Endometrial microvascular endothelial cells (primary cell): ENCODE results near the gene UGT1A6. TPM values are rescaled to one million over a fixed set of nuclear protein-coding genes. Genes with fewer than 3 reads are reported as not detected.

ENCODE experiments used
- in situ Hi-C: cut with HindIII; loops from 2 replicates; pipeline ENCODE4 v1.10.0; 2017; ENCODE audit warnings: low sequenced_read_pairs, low pct_unique_long_range_greater_than_20kb; ENCODE audit errors: inconsistent ontology term
- total RNA-seq: library from RNA; depleted of rRNA; stranded (reverse); fragments of >200 nt; gene quantifications from one replicate; pipeline ENCODE4 v1.2.3, GENCODE V29; 2015; ENCODE audit errors: inconsistent ontology term

The UGT1A6 gene
- total RNA-seq, 1 donor from 2014 or later = not detected

DNA sequence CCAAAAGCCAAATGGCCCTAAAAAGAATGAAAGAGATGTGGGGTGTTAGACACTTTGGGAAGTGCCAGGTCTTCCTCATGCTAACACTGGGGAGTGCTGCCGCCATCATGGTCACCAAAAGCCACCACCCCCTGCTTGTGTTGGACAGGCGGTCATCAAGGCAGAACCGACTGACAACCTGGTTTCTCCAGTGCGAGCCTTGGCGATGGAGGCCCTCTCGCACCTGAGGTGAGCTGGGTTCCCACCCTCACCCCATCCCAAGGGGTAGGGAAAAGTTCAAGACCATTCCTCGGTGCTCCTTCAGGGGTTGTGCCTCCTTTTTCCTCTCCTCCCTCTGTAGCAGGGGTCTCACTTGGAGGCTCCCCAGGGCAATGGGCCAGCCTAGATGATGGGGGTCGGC, 119.0 kb downstream of the UGT1A6 start:
- in situ Hi-C loops = no loop called here

DNA sequence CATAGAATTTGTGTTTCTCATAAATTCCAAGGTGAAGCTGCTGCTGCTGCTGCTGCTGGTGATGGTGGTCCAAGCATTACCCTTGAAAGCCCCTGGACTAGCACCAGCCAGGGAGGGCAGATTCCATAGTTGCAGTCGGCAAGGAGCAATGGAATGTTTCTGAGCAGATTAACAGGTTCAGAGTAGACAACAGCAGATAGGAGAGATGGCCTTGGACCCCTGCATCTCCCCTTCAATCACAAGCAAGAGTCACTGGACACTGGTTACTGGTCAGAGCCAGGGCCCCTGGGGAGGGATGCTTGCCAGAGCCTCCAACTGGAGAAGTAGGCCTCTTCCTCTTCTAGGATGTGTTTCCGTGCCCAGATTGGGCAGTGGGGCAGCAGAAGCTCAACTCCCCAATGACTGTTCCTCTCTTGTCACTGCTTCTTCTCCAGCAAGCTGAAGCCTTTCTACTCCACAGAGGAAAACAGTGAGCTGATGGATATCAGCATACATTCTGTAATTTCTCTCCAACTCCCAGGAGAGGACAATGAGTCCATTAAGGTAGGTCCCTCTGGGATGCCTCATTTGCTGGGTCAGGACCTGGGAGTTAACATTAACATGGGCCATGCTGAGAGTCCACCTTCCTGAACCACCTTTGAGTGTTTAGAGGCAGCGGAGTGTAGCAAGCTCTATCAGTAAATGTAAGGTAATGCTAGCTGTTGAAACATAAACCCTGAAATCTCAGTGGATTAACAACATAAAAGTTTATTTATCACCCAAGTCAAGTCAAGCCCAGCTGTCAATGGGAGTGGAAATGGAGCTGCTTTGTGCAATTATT, 120.8 kb downstream of the UGT1A6 start:
- in situ Hi-C loops = no loop called here

- in situ Hi-C loops = no loop called here
These were observed 121.6 kb downstream of the UGT1A6 start for GRCh38 chr2:233814056-233814835.

GRCh38 chr2:233815861-233816260, 123.2 kb downstream of the UGT1A6 start:
- in situ Hi-C loops = no loop called here

- in situ Hi-C loops = no loop called here
These were observed 123.6 kb downstream of the UGT1A6 start for GRCh38 chr2:233816334-233816733.

DNA sequence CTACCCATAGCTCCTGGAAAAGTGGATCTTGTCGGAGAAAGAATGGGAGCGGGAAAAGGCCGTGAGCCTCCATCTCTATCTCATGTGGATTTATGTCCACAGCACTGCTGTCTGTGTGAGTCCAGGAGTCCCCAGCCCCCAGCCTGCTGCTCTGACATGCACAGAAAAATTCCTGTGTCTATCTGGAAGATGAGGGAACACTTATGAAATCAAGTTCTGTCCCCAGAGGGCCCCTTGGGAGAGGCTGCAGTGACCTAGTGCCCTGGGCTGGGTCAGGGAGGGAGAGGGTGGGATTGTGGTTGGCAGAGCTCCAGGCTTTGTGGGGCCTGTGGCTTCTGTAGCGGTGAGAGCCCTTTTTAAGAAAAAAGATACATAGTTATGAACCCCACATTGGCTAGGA, 124.1 kb downstream of the UGT1A6 start:
- in situ Hi-C loops = no loop called here

- in situ Hi-C loops = no loop called here
These were observed 124.7 kb downstream of the UGT1A6 start for GRCh38 chr2:233817361-233817911.

GRCh38 chr2:233817995-233818638, 125.4 kb downstream of the UGT1A6 start:
- in situ Hi-C loops = no loop called here

- in situ Hi-C loops = no loop called here
These were observed 126.2 kb downstream of the UGT1A6 start for GRCh38 chr2:233818639-233819621.

GRCh38 chr2:233819884-233820773, 127.4 kb downstream of the UGT1A6 start:
- in situ Hi-C loops = no loop called here

DNA sequence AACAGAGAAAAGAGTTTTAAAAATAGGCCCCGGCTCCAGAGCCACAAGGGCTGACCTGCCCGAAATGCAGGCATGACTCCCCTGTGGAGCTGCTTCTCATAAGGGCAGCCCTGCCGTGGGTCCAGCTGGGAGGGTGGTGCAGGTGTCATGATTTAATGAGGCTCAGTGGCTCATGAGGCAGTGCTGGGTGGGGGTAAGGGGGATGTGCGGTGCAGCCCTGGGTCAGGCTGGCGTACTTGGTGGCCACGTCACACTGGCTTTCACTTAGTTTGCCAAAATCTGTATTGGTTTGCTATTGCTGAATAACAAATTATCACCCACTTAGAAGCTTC, 128.1 kb downstream of the UGT1A6 start:
- in situ Hi-C loops = no loop called here

GRCh38 chr2:233821196-233821595, 128.5 kb downstream of the UGT1A6 start:
- in situ Hi-C loops = no loop called here

- in situ Hi-C loops = no loop called here
These were observed 129.0 kb downstream of the UGT1A6 start for GRCh38 chr2:233821709-233822100.

DNA sequence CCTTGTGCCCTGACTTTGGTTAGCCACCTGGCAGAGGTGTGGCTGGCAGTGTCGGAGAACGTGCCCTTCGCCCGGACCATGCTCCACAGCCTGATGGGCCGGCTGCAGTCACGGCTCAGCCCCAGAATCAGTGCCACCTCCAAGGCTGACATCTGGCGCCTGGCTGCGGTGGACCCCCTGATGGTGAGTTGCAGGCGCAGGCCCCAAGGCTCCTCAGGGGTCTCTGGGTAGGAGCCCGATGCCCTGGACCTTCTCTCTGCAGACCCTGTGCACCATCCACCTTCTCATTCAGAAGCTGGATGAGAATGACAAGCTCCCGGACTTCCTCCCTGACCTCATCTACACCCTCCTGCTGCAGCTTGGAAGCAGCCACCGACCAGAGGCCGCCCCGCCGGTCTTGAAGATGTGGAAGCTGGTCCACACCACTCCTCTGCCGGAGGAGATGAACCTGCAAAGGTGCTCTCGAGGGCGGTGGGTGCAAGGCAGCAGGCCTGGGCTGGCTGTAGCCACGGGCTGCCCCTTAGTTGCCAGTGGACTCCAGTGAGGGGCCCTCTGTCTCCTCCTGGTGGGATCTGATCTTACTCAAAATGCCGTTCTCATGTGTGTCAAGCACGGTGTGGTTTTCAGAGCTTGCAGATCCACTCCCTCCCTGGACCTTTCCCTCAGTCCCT, 129.5 kb downstream of the UGT1A6 start:
- in situ Hi-C loops = no loop called here
